H1 (cell line): ENCODE data around the gene CORO7. TPM values are rescaled to one million over a fixed set of nuclear protein-coding genes. Genes with fewer than 3 reads are reported as not detected.

Source experiments
- CTCF ChIA-PET: fragments of 300-600 bp; sonication (Branson Sonifier 250); formaldehyde crosslinking; loops from one replicate; lab custom pipeline; 2021; ENCODE audit not compliant: partially characterized antibody; lab: Charles Lee
- POLR2A ChIA-PET: fragments of 300-600 bp; sonication (Branson Sonifier 250); formaldehyde crosslinking; loops from one replicate; lab custom pipeline; 2021; ENCODE audit warnings: inconsistent platforms; ENCODE audit not compliant: partially characterized antibody; lab: Charles Lee
- DNase-seq, 2 experiments: peaks; one replicate each; pipeline versions ENCODE4 v3.0.0 to v3.0.0-alpha.2; 2010 to 2022; ENCODE audit warnings: low spot score in 2 of 2, low read depth in 1 of 2, mixed read lengths in 1 of 2
- FAIRE-seq: peaks from 2 replicates; lab custom pipeline; 2011; peaks lifted over from hg19 to GRCh38; lab: Jason Lieb, UNC
- H2AFZ ChIP-seq: 2 replicates; pipeline ENCODE4 v1.8.1; 2012; ENCODE audit warnings: low read length, inconsistent platforms
- H2AK5ac ChIP-seq: 2 replicates; pipeline ENCODE4 v1.6.1; 2013; ENCODE audit warnings: low read depth, low read length
- H2BK120ac ChIP-seq: replicated peaks from 2 replicates; pipeline ENCODE3; 2013; ENCODE audit warnings: low read depth, low read length, inconsistent platforms
- H2BK12ac ChIP-seq: 2 replicates; pipeline ENCODE4 v1.6.1; 2013; ENCODE audit warnings: low read depth, low read length
- H2BK15ac ChIP-seq: 2 replicates; pipeline ENCODE4 v1.6.1; 2013; ENCODE audit warnings: low read length
- H2BK20ac ChIP-seq: 2 replicates; pipeline ENCODE4 v1.6.1; 2013; ENCODE audit warnings: low read length
- H2BK5ac ChIP-seq: 2 replicates; pipeline ENCODE4 v1.6.1; 2013; ENCODE audit warnings: low read depth, low read length
- H3K14ac ChIP-seq: 2 replicates; pipeline ENCODE4 v1.6.1; 2013; ENCODE audit warnings: inconsistent platforms; ENCODE audit not compliant: insufficient read length
- H3K18ac ChIP-seq: 2 replicates; pipeline ENCODE4 v1.6.1; 2013; ENCODE audit warnings: low read length; ENCODE audit errors: extremely low read depth
- H3K23ac ChIP-seq: 2 replicates; pipeline ENCODE4 v1.6.1; 2013; ENCODE audit warnings: inconsistent platforms; ENCODE audit not compliant: insufficient read length
- H3K23me2 ChIP-seq: 2 replicates; pipeline ENCODE4 v1.6.1; 2013; ENCODE audit warnings: low read depth, low read length
- H3K27ac ChIP-seq: 2 replicates; pipeline ENCODE4 v1.6.1; 2011; ENCODE audit warnings: low read depth, low read length, inconsistent platforms
- H3K27me3 ChIP-seq, 4 experiments: replicated peaks in 1 of 4; 1 replicate in 1 of 4; 2 replicates in 3 of 4; pipeline versions ENCODE4 v1.6.1 to v1.8.1; 2011 to 2013; ENCODE audit warnings: low read length in 3 of 4, mild to moderate bottlenecking in 3 of 4, inconsistent platforms in 2 of 4, mixed read lengths in 2 of 4, moderate library complexity in 1 of 4; ENCODE audit not compliant: control insufficient read depth in 3 of 4, insufficient read depth in 3 of 4; ENCODE audit errors: extremely low read depth in 1 of 4
- H3K36me3 ChIP-seq, 4 experiments: 2 replicates each; pipeline versions ENCODE4 v1.6.1 to v1.8.1; 2011 to 2013; ENCODE audit warnings: mild to moderate bottlenecking in 4 of 4, low read length in 3 of 4, moderate library complexity in 2 of 4, control low read depth in 1 of 4, inconsistent platforms in 1 of 4; ENCODE audit not compliant: insufficient read depth in 4 of 4, control insufficient read depth in 2 of 4
- H3K4ac ChIP-seq: replicated peaks from 2 replicates; pipeline ENCODE3; 2013; ENCODE audit warnings: low read length, low read depth, mixed read lengths, inconsistent platforms; ENCODE audit not compliant: insufficient read length
- H3K4me1 ChIP-seq, 4 experiments: replicated peaks in 1 of 4; 1 replicate in 1 of 4; 2 replicates in 3 of 4; pipeline versions ENCODE4 v1.6.1 to v1.8.1; 2011 to 2013; ENCODE audit warnings: low read length in 3 of 4, inconsistent platforms in 2 of 4, mixed read lengths in 1 of 4; ENCODE audit not compliant: insufficient read depth in 4 of 4, control insufficient read depth in 3 of 4
- H3K4me2 ChIP-seq, 2 experiments: 2 replicates each; pipeline versions ENCODE4 v1.6.1 to v1.8.1; 2011 to 2013; ENCODE audit warnings: low read depth in 2 of 2, low read length in 2 of 2, control low read depth in 1 of 2, inconsistent platforms in 1 of 2, mild to moderate bottlenecking in 1 of 2; ENCODE audit not compliant: insufficient read depth in 1 of 2
- H3K4me3 ChIP-seq, 4 experiments: fragments of 200-600, 300-600 bp in 1 of 4; sonication (generic), shearing (Covaris generic), sonication (Bioruptor Twin) in 1 of 4; 2 replicates each; pipeline versions ENCODE4 v1.5.1 to v1.8.1; 2011 to 2016; ENCODE audit warnings: low read length in 4 of 4, low read depth in 3 of 4, control low read depth in 2 of 4, inconsistent platforms in 2 of 4, mild to moderate bottlenecking in 2 of 4, mixed read lengths in 1 of 4, moderate library complexity in 1 of 4; ENCODE audit not compliant: insufficient read depth in 2 of 4; ENCODE audit errors: extremely low read depth in 1 of 4
- H3K56ac ChIP-seq: replicated peaks from 2 replicates; pipeline ENCODE3; 2013; ENCODE audit warnings: low read depth, mild to moderate bottlenecking, mixed read lengths, low read length, inconsistent platforms; ENCODE audit not compliant: insufficient read length
- H3K79me1 ChIP-seq: 2 replicates; pipeline ENCODE4 v1.6.1; 2013; ENCODE audit warnings: low read depth, low read length, control low read depth
- H3K79me2 ChIP-seq, 2 experiments: 2 replicates each; pipeline versions ENCODE4 v1.6.1 to v1.8.1; 2012 to 2013; ENCODE audit warnings: low read length in 2 of 2, mild to moderate bottlenecking in 2 of 2, inconsistent platforms in 1 of 2; ENCODE audit not compliant: insufficient read depth in 2 of 2, control insufficient read depth in 1 of 2
- H3K9ac ChIP-seq, 4 experiments: replicated peaks in 1 of 4; 1 replicate in 1 of 4; 2 replicates in 3 of 4; pipeline versions ENCODE4 v1.6.1 to v1.8.1; 2011 to 2013; ENCODE audit warnings: low read depth in 3 of 4, low read length in 3 of 4, control low read depth in 2 of 4, mild to moderate bottlenecking in 2 of 4, moderate library complexity in 2 of 4, inconsistent platforms in 1 of 4; ENCODE audit errors: extremely low read depth in 1 of 4
- H3K9me3 ChIP-seq, 2 experiments: 2 replicates each; pipeline versions ENCODE4 v1.6.1 to v1.8.1; 2012 to 2013; ENCODE audit warnings: mild to moderate bottlenecking in 2 of 2, moderate library complexity in 2 of 2, control low read depth in 1 of 2, inconsistent platforms in 1 of 2, low read depth in 1 of 2, low read length in 1 of 2, mixed read lengths in 1 of 2; ENCODE audit not compliant: insufficient read depth in 2 of 2
- H4K20me1 ChIP-seq, 2 experiments: replicated peaks in 1 of 2; 2 replicates each; pipeline versions ENCODE3 to v1.8.1; 2011 to 2013; ENCODE audit warnings: inconsistent platforms in 2 of 2, low read length in 2 of 2, mild to moderate bottlenecking in 1 of 2; ENCODE audit not compliant: insufficient read depth in 2 of 2, control insufficient read depth in 1 of 2
- H4K5ac ChIP-seq: 2 replicates; pipeline ENCODE4 v1.6.1; 2013; ENCODE audit warnings: low read length, low read depth, mixed read lengths, inconsistent platforms; ENCODE audit not compliant: insufficient read length
- H4K8ac ChIP-seq: 2 replicates; pipeline ENCODE4 v1.8.0; 2013; ENCODE audit warnings: mild to moderate bottlenecking, moderate library complexity, low read length, inconsistent platforms; ENCODE audit not compliant: insufficient read depth; ENCODE audit errors: extremely low read depth
- H4K91ac ChIP-seq: replicated peaks from 2 replicates; pipeline ENCODE3; 2013; ENCODE audit warnings: low read length, mixed read lengths, inconsistent platforms; ENCODE audit not compliant: insufficient read length
- WGBS, 2 experiments: shearing (Covaris generic) in 1 of 2; methylation state at CpG; one replicate each; pipeline versions ENCODE4 v1.1.6 to v1.1.7; 2013 to 2015; ENCODE audit warnings: low lambda C conversion rate in 2 of 2, mixed read lengths in 2 of 2, inconsistent platforms in 1 of 2, low coverage in 1 of 2, missing lambda C conversion rate in 1 of 2; ENCODE audit not compliant: insufficient replicate concordance in 2 of 2, insufficient coverage in 1 of 2, insufficient read length in 1 of 2; ENCODE audit errors: extremely low coverage in 1 of 2, missing lambda C conversion rate in 1 of 2; 5-methylcytosine and 5-hydroxymethylcytosine counted together
- polyA plus RNA-seq, 7 experiments: library from polyadenylated mRNA; depleted of rRNA in 3 of 7; stranded (reverse) in 5 of 7; unstranded in 2 of 7; fragments of >200 nt in 5 of 7; fragments of 200-250 nt in 2 of 7; gene quantifications; 1 replicate in 5 of 7; 2 replicates in 1 of 7; 4 replicates in 1 of 7; pipeline versions ENCODE4 v1.2.1 to v1.2.3, GENCODE V29; 2011 to 2013; ENCODE audit warnings: missing spikeins in 2 of 7, mixed read lengths in 2 of 7
- total RNA-seq: library from RNA; stranded (reverse); fragmentation: NEBNext Ultra II Directional; extraction: Animal tissue kit (Norgen Biotek cat#: 25700); gene quantifications from 2 replicates; pipeline ENCODE4 v1.2.1, GENCODE V29; 2021

The CORO7 gene
- total and polyA plus RNA-seq, 2 of the 8 experiments (the other 6 are each of a cell fraction or from before 2014, with no cell fraction given): 25.2 to 29.8 TPM

DNA sequence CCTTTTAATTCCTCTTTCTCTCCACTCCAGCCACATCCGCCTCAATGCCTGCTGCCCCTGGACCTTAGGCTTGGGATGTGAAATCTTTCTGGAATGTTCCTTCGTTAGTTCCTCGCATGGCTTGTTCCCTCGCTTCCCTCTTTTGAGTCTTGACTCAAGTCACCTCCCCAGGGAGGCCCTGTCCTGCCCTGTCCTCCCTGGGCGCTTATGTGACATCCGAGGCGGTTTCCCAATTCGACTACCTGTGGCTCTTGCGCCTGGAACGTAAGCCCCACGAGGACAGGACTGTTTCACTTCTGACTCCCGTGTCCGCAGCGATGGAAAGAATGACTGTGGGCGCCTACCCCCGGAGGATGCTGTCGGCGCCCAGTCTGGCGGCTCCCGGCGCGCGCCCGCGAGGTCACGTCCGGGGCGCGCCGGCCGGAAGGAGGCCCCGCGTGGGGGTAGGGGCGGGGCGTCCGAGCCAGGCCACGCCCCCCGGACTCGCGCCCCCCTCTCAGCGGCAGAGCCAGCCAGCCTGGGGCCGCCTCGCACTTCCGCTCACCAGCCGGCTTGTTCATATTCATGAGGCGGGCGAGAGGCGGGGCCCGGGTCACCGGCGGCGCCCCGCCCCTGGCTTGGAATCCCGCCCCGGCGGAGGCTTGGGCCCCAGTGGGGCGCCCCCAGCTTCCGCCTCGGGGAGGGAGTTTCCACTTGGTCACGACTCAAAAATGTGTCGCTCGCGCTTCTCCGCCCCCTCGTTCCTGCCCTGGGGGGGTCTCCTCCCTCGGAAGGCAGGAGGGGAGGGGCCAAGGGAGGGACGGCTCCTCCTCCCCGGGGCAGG, 109.0 kb downstream of the CORO7 start:
- POLR2A ChIA-PET: interaction anchor here (0.6 to 25.6 kb wide), 10 partner anchors 8 to 590 kb away, joined by 3 to 403 read pairs (median 9); partner anchors contain the start of genes GLIS2, PAM16, TFAP4 and TRAP1
- peak overlapping the region; percentile 99 for H2AK5ac ChIP-seq
- peak overlapping the region; percentile 68 for H3K18ac ChIP-seq
- H4K91ac ChIP-seq: peak overlapping the region; percentile 58
- peak overlapping the region; percentile 51 to 62 (median 60) for H3K9ac ChIP-seq
- no peak overlapping the region for H2BK120ac ChIP-seq
- H2BK20ac ChIP-seq: 0 out of 2 replicates have a peak overlapping the region, but pooled peaks have one; percentile 32
- no peak for FAIRE-seq
- peaks cover 0 to 3% (median under 1%) of the 10 kb centered on the region in 4 experiments; a peak in 1 of 8 replicates for H3K36me3 ChIP-seq
- no peaks in the 10 kb centered on the region for H3K27me3 ChIP-seq
- H3K4ac ChIP-seq: peak overlapping the region; percentile 16
- peak overlapping the region; percentile 46; the same call in 1 of the 2 replicates for H3K27ac ChIP-seq
- peak overlapping the region; percentile 75 to 88 for H3K4me2 ChIP-seq
- H4K5ac ChIP-seq: peak overlapping the region; percentile 13
- H3K79me1 ChIP-seq: peaks cover 7% of the 10 kb centered on the region; the same call in 1 of the 2 replicates
- 4% methylated on average over 28 of the region's 68 CpGs; no CpG with 5 or more reads in 1 of the 2 experiments for WGBS, 2 experiments
- H2BK5ac ChIP-seq: peak overlapping the region; percentile 95
- CTCF ChIA-PET: interaction anchor here (0.9 to 16.7 kb wide), 10 partner anchors 9 to 104 kb away, joined by 3 to 300 read pairs (median 30); partner anchors contain the start of gene GLIS2
- H3K14ac ChIP-seq: no peak overlapping the region
- H3K4me1 ChIP-seq: peaks cover 0 to 20% (median 13%) of the 10 kb centered on the region in 4 experiments; a peak in 6 of 7 replicates
- peaks cover 7% of the 10 kb centered on the region for H3K23me2 ChIP-seq
- H3K9me3 ChIP-seq: no peaks in the 10 kb centered on the region
- peak overlapping the region; percentile 47; the same call in 1 of the 2 replicates for H4K8ac ChIP-seq
- peak overlapping the region; percentile 64 to 84 (median 80) for H3K4me3 ChIP-seq
- H2AFZ ChIP-seq: no peak overlapping the region
- H2BK12ac ChIP-seq: peak overlapping the region; percentile 95; the same call in 1 of the 2 replicates
- peak overlapping the region; percentile 65; the same call in 1 of the 2 replicates for H2BK15ac ChIP-seq
- H4K20me1 ChIP-seq: peaks cover 0 to 4% of the 10 kb centered on the region in 2 experiments
- H3K23ac ChIP-seq: no peak overlapping the region
- no peak overlapping the region for H3K56ac ChIP-seq
- DNase-seq: peak; percentile 90 to 94
- H3K79me2 ChIP-seq: peaks cover 0 to 6% of the 10 kb centered on the region in 2 experiments; a peak in 1 of 4 replicates
